ENCODE data around the gene RNF115.
"Not testable (repeated sequence)": the region's sequence is repeated elsewhere in the genome, so short reads cannot be mapped to it uniquely, and the experiment has no call there.

Gene RNF115

GRCh38 chr1:145826030-145826429, 2.1 kb upstream of the RNF115 start:
- no peak for DNase-seq

DNA sequence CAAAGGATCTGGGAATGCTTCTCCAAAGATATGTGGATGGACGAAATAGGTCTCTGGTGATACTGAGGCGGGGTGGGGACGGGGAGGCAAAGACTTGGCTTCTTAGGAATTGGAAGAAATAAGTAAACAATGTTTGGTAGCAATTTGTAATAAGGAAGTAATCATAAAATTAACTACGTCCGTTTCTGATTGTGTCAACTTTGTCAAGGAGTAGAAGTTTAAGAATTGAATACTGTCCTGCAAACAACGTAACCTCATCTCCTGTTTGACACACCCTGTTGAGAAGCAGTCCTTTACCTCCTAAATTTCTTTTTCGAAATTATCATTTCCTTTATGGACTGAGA, 576 bp upstream of the RNF115 start:
- no peak for DNase-seq

DNA sequence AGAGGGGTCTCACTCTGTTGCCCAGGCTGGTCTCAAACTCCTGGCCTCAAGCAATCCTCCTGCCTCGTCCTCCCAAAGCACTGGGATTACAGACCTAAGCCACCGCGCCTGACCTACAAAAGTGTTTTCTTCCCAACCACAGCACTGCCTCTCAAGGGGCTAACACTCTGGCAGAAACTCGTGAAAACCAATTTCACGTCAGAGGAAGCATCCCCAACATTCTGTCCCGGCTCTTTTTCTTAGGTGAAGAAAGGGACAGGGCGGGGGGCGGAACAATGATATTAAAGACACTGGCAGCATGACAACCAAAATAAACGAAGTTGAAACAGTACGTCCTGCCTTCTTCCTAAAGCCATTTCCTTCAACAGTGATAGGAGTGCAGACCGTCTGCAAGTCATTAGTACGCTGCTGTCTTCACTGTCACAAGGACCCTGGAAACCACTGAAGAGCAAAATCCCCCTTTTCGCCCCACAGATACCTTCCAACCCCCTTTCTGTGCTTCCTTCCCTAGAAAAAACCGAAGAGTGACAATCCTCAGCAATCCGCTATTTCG, 1.0 kb downstream of the RNF115 start:
- DNase-seq, result not testable (repeated sequence)

DNA sequence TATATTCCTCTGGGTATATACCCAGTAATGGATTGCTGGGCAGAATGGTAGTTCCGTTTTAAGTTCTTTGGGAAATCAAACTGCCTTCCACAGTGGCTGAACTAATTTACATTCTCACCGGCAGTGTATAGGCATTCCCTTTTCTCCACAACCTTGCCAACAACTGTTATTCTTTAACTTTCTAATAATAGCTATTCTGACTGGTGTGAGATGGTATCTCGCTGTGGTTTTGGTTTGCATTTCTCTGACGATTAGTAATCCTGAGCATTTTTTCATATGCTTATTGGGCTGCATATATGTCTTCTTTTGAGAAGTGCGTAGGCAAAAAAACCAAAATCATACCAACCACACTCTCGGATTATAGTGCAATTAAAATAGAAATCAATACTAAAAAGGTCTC, 5.8 kb downstream of the RNF115 start:
- DNase-seq, result not testable (repeated sequence)

DNA sequence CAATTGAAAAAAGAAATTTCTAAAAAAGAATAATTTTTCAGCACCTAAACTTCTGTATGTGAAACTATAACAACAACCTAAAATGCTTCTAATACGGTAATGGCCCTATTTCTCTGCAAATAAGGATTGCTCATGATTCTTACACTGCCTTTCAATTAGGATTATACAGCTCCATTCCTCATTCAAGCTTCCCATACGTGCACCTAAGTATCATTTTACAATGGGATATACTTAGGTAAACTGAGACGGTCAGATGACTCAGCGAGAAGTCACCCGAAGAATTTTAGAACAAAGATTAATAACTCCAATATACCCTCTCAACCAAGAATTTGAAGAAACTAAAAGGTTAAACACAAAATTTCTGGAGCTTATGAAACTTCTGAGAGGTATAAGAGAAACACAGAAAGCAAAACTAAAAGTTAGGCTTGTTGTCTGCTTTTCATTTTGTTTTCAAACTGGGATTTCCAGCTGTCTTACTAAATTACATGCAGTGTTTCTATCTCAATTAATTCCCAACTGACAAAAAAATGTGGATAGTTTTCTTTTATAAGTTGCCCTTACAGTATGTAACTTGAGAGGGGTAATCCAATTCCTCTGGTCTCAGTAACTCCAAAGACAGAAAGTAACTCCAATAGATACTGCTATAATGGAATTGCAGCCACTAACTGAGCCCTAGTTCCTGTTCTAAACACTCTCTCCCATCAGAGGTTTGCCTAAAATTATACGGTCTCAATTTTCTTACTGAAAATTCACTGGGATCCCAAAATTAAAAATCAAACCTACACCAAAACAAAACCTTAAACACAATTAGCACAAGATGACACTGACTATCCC, 10.7 kb downstream of the RNF115 start:
- not testable (repeated sequence) for DNase-seq

DNA sequence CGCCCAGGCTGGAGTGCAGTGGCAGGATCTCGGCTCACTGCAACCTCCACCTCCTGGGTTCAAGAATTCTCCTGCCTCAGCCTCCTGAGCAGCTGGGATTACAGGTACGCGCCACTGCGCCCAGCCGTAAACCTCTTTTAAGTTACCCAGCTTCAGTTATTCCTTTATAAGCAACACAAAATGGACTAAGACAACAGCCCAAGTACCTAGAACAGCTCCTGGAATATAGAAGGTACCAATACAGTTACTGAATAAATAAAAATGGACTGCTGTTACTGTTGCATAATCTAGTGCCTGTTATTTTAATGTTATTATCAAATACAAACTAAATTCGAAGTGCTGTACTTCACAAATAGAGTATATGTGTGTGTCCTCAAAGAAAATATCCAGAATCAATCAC, 17.1 kb downstream of the RNF115 start:
- DNase-seq, result no peak

DNA sequence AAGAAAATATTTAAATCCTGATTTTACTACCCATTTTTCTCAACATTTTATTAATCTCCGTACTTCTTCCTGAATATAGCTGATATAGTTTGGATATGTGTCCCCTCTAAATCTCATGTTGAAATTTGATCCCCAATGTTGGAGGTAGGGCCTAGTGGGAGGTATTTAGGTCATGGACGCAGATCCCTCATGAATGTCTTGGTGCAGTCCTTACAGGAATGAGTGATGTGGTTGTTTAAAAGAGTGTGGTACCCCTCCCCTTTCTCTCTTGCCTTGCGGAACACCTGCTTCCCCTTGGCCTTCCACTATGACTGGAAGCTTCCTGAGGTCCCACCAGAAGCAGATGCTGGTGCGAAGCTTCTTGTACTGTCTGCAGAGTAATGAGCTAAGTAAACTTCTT, 17.5 kb downstream of the RNF115 start:
- DNase-seq, result no peak

GRCh38 chr1:145805057-145805456, 18.8 kb downstream of the RNF115 start:
- no peak for DNase-seq

GRCh38 chr1:145804235-145805045, 19.5 kb downstream of the RNF115 start:
- DNase-seq, result no peak

DNA sequence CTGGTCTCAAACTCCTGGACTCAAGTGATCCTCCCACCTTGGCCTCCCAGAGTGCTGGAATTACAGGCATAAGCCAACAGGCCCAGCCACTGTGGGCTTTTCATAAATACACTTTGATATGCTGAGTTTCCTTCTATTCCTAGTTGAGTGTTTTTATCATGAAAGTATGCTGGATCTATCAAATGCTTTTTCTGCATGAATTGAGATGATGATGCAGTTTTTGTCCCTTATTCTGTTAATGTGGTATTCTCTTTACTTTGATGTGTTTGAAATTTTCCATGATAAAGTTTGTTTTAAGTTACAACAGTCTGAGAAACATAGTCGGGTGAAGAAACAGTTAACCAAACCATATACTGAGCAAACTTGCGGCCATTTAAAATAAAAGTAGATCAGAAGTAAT, 24.1 kb downstream of the RNF115 start:
- no peak for DNase-seq

DNA sequence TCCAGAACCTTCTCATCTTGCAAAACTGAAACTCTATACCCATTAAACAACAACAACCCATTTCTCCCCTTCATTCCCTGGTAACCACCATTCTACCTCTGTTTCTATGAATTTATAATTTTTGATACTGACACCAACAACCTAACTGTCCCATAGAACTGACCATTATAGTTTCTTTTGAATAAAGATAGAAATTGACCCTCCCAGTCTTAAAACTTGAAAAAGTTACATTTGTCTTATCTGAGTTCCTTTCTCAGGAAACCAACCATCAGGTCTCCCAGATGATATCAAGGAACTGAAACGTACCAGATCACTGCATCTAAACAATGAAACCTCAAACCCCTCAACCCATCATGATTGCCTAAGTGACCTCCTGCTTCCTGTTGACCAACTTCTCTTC, 27.1 kb downstream of the RNF115 start:
- DNase-seq, result no peak

- DNase-seq, result no peak
Observed at GRCh38 chr1:145795257-145795881, 28.5 kb downstream of the RNF115 start.

DNA sequence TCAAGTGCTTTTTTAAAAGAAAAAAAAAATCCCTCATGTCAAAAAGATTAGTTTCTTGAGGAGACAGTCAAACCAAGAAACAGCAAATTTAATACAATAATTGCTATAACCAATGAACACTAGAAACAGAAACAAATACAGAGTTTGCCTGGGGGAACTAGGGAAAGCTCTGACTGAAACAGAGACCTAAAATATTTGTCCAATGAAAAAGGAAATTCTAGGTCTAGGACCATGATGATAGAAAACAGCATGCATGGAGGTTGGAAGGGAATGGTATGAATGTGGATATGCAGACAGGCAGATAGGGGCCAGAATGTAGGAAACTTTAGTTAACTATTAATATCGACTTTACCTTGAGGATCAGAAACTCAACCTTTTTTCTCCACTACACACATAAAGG, 31.4 kb downstream of the RNF115 start:
- DNase-seq, result no peak

DNA sequence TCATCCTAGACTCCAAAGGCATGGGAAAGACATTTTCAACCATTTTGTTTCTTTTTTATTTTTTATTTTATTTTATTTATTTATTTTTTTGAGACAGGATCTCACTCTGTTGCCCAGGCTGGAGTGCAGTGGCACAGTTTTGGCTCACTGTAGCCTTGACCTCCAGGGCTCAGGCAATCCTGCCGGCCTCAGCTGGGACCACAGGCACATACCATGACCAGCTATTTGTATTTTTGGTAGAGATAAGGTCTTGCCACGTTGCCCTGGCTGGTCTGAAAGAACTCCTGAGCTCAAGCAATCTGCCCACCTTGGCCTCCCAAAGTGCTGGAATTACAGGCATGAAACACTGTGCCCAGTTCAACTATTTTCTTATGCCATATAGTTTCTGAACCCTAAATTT, 32.0 kb downstream of the RNF115 start:
- not testable (repeated sequence) for DNase-seq

DNA sequence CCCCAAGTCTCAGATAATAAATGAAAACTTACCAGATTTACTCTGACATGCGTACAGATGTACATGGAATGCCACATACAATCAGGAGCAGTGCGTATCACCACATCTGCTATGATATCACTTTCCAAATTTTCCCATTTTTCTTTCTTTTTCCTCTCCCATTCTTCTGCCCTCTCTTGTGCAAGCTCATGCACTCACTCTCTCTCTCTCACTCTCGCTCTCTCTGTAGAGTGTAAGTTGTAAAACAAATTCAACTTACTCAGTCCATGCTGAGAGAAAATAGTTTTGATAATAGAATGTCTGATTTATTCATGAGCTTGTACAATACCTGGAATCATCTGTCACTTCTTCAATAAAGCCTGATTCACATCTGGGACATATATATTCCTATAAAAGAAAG, 35.3 kb downstream of the RNF115 start:
- no peak for DNase-seq

GRCh38 chr1:145786271-145786670, 37.6 kb downstream of the RNF115 start:
- DNase-seq, result no peak

DNA sequence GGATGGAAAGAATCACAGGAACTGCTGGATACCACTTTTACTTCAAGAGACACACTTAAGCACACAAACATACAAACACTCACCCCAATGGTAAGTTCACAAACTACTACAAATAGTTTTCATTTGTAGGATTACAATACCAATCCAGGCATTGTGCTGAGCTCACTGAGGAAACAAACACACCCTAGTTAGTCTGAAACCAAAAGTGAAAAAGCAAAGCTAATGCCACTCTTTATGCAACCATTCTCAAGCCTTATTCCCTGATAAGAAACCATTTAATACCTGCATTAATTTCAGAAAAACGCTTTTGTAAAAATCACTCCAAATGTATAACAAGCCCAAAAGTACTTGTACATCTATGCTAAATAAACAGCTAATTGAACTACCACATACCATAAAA, 38.3 kb downstream of the RNF115 start:
- no peak for DNase-seq

- DNase-seq, result no peak
Observed at GRCh38 chr1:145784409-145784808, 39.5 kb downstream of the RNF115 start.

DNA sequence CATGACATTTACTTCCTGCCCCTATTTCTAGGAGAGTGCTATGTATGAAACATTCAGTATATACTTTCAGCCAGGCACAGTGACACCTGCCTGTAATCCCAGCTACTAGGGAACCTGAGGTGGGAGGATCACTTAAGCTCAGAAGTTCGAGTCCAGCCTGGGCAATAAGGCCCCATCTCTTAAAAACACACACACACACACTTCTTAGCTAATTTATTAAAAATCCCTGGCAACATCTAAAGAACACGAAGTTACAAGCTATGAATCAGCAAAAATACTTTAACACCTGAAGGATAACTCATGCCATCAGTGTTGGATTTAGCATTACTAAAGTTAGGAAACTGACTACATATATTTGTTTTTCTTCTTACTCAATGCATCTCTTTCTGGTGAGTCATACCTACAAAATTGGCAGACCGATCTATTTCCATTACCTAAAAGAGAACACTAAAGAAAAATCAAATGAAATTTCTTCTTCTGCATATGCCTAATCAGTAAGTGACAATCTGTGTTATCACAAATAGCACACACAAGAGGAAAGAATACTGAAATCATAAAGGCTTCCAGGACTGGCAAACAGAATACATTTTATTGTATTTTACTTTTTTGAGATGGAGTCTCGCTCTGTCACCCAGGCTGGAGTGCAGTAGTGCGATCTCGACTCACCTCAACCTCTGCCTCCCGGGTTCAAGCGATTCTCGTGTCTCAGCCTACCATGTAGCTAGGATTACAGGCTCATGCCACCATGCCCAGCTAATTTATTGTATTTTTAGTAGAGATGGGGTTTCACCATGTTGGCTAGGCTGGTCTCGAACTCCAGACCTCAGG, 41.4 kb downstream of the RNF115 start:
- DNase-seq, result no peak

- DNase-seq, result no peak
Observed at GRCh38 chr1:145778146-145778540, 45.8 kb downstream of the RNF115 start.

DNA sequence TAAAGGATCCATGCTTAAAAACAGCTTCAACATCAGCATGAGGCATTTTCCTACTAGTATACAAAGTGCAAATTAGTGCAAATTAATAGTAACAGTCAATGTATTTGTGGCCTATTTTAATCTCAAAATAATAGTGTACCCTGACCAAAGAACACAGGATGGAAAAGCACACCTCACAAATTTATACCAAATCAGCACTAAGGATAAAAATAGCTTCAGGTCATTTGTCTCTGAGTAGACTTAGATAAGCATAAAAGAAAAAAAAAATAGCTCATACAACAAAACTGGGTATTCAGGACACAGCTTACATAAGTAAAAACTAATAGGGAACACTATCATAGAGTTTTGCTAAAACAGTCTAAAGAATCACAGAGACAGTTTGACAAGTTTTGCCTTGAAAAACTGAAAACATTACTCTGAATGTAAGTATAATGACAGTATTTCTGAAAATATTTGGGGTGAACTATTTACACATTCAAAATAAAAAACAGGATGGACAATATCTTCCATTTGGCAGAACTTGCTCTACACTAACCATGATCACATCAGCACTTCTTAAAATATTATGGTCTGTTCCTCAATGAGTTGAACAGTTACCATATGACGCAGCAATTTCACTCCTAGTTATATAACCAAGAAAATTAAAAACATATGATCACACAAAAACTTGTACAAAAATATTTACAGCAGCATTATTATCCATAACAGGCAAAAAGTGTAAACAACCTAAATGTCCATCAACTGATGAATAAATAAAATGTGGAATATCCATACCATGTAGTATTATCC, 46.3 kb downstream of the RNF115 start:
- DNase-seq, result no peak

DNA sequence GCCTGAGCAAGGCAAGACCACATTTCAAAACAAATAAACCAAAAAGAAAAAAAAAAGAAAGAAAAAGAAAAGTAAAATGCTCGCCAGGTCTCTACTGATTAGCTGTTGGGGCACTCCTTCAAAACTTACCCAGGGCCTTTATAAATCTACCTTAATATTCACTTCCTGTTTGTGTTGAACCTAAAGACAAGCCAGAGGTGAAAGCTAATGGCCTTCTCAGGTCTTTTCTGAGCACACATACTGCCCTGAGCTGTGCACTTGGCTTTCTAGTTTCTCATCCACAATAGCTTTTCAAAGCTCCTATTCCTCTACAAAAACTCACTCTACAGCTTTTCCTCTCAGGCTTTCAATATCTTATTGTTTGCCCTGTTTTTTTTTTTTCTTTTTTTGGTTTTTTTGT, 50.5 kb downstream of the RNF115 start:
- no peak for DNase-seq
